GM23338 (cell line): ENCODE measurements around the gene GPATCH1. TPM values are rescaled to one million over a fixed set of nuclear protein-coding genes. Genes with fewer than 3 reads are reported as not detected.
A peak's percentile ranks its signal among the peaks of the same experiment; 100 is the strongest.

ENCODE experiments used
- ATAC-seq: fragments of 200-7000 bp; cut with Tn5 transposase; 3 replicates; pipeline ENCODE4 v1.9.1; 2020
- DNase-seq: peaks from one replicate; pipeline ENCODE4 v3.0.0-alpha.2; 2015; ENCODE audit warnings: low spot score
- H2AFZ ChIP-seq: fragments of 200-600 bp; sonication (generic); 2 replicates; pipeline ENCODE4 v1.8.0; 2016; ENCODE audit warnings: antibody characterized with exemption, mild to moderate bottlenecking, moderate library complexity
- H3F3A ChIP-seq: fragments of 200-600 bp; sonication (generic); replicated peaks from 2 replicates; pipeline ENCODE4 v1.8.0; 2017; ENCODE audit warnings: antibody characterized with exemption, mixed run types, low read depth
- H3K27ac ChIP-seq: fragments of 200-600 bp; sonication (generic); 2 replicates; pipeline ENCODE4 v1.6.1; 2016; ENCODE audit warnings: low read depth
- H3K27me3 ChIP-seq: fragments of 200-600 bp; sonication (generic); 2 replicates; pipeline ENCODE4 v1.8.0; 2016; ENCODE audit warnings: mild to moderate bottlenecking, mixed run types, moderate library complexity; ENCODE audit not compliant: insufficient read depth
- H3K36me3 ChIP-seq: fragments of 200-600 bp; sonication (generic); 2 replicates; pipeline ENCODE4 v1.8.0; 2016; ENCODE audit warnings: mild to moderate bottlenecking; ENCODE audit not compliant: insufficient read depth
- H3K4me1 ChIP-seq: fragments of 200-600 bp; sonication (generic); 2 replicates; pipeline ENCODE4 v1.8.0; 2016; ENCODE audit warnings: mild to moderate bottlenecking, moderate library complexity; ENCODE audit not compliant: insufficient read depth
- H3K4me2 ChIP-seq: fragments of 200-600 bp; sonication (generic); 2 replicates; pipeline ENCODE4 v1.7.1; 2017; ENCODE audit warnings: mixed run types
- H3K4me3 ChIP-seq: fragments of 200-600 bp; sonication (generic); 2 replicates; pipeline ENCODE4 v1.6.1; 2016; ENCODE audit warnings: mixed run types
- H3K79me2 ChIP-seq: fragments of 200-600 bp; sonication (generic); replicated peaks from 2 replicates; pipeline ENCODE4 v1.8.0; 2017; ENCODE audit warnings: mild to moderate bottlenecking; ENCODE audit not compliant: insufficient read depth
- H3K9me2 ChIP-seq: fragments of 200-600 bp; sonication (generic); 2 replicates; pipeline ENCODE4 v1.8.0; 2017; ENCODE audit not compliant: insufficient read depth
- H4K20me1 ChIP-seq: fragments of 200-600 bp; sonication (generic); replicated peaks from 2 replicates; pipeline ENCODE4 v1.8.0; 2017; ENCODE audit warnings: mild to moderate bottlenecking; ENCODE audit not compliant: insufficient read depth
- H3K27ac Mint-ChIP-seq: 2 replicates; pipeline ENCODE4 v1.8.0; 2020; ENCODE audit warnings: inconsistent platforms, mild to moderate bottlenecking, moderate library complexity, mixed read lengths
- H3K27me3 Mint-ChIP-seq: 3 replicates; pipeline ENCODE4 v1.8.0; 2022; ENCODE audit warnings: low read depth, mild to moderate bottlenecking, moderate library complexity, mixed read lengths, inconsistent platforms; ENCODE audit not compliant: insufficient read depth, poor library complexity
- H3K36me3 Mint-ChIP-seq: 3 replicates; pipeline ENCODE4 v1.8.0; 2021; ENCODE audit warnings: low read depth, mild to moderate bottlenecking, inconsistent platforms, moderate library complexity, mixed read lengths
- H3K4me1 Mint-ChIP-seq: 3 replicates; pipeline ENCODE4 v1.8.0; 2020; ENCODE audit warnings: mild to moderate bottlenecking, inconsistent platforms, mixed read lengths
- H3K4me3 Mint-ChIP-seq: 3 replicates; pipeline ENCODE4 v1.8.0; 2021; ENCODE audit warnings: moderate library complexity, mild to moderate bottlenecking, inconsistent platforms, mixed read lengths
- H3K9me3 Mint-ChIP-seq: 3 replicates; pipeline ENCODE4 v1.8.0; 2020; ENCODE audit warnings: moderate library complexity, mild to moderate bottlenecking, inconsistent platforms, mixed read lengths
- CREB1 ChIP-seq: fragments of 250-450 bp; sonication (Bioruptor Pico); IDR thresholded peaks from 2 replicates; pipeline ENCODE4 v1.5.0; 2020; ENCODE audit warnings: low read depth, mild to moderate bottlenecking, moderate library complexity
- EZH2 ChIP-seq: fragments of 200-600 bp; sonication (generic); IDR thresholded peaks from one replicate; pipeline ENCODE4 v1.8.0; 2017; ENCODE audit warnings: antibody characterized with exemption, mild to moderate bottlenecking, low read depth; ENCODE audit not compliant: unreplicated experiment
- JUNB ChIP-seq: IDR thresholded peaks from one replicate; pipeline ENCODE4 v1.6.1; 2016; ENCODE audit warnings: antibody characterized with exemption; ENCODE audit not compliant: unreplicated experiment
- NANOG ChIP-seq: IDR thresholded peaks from 2 replicates; pipeline ENCODE4 v1.6.1; 2016; ENCODE audit warnings: antibody characterized with exemption, borderline replicate concordance
- POLR2AphosphoS5 ChIP-seq: IDR thresholded peaks from 2 replicates; pipeline ENCODE4 v1.6.1; 2016; ENCODE audit warnings: antibody characterized with exemption, low read depth
- STAT1 ChIP-seq: IDR thresholded peaks from one replicate; pipeline ENCODE4 v1.6.1; 2016; ENCODE audit warnings: antibody characterized with exemption; ENCODE audit not compliant: unreplicated experiment
- ZNF114 ChIP-seq: fragments of 250-450 bp; sonication (Bioruptor Pico); IDR thresholded peaks from 2 replicates; pipeline ENCODE4 v1.5.0; 2020; ENCODE audit warnings: mild to moderate bottlenecking, moderate library complexity
- ZNF331 ChIP-seq: fragments of 250-450 bp; sonication (Bioruptor Pico); IDR thresholded peaks from 2 replicates; pipeline ENCODE4 v1.5.0; 2020; ENCODE audit warnings: low read depth, mild to moderate bottlenecking, moderate library complexity
- polyA plus RNA-seq: library from polyadenylated mRNA; unstranded; fragments of >200 nt; fragmentation: Nextera tagmentation; extraction: Ambion mirVana; gene quantifications from 2 replicates; pipeline ENCODE4 v1.2.1, GENCODE V29; 2016
- total RNA-seq: library from RNA; depleted of rRNA; stranded (reverse); fragments of >200 nt; shearing (Covaris generic); gene quantifications from 2 replicates; pipeline ENCODE4 v1.2.3, GENCODE V29; 2014
- TF ChIP-seq, protein P1 (sequence below): fragments of 250-450 bp; sonication (Bioruptor Pico); IDR thresholded peaks from 2 replicates; pipeline ENCODE4 v1.5.0; 2020; ENCODE audit warnings: mild to moderate bottlenecking, moderate library complexity
- TF ChIP-seq, protein P2 (sequence below): IDR thresholded peaks from 2 replicates; pipeline ENCODE4 v1.6.1; 2016; ENCODE audit warnings: antibody characterized with exemption
- TF ChIP-seq, protein P3 (sequence below), 2 experiments: fragments of 200-600 bp in 1 of 2; sonication (generic) in 1 of 2; conservative IDR thresholded peaks; 2 replicates each; pipeline versions ENCODE4 v1.5.1 to v1.6.1; 2016 to 2017; ENCODE audit warnings: antibody characterized with exemption in 2 of 2, low read depth in 2 of 2, mild to moderate bottlenecking in 2 of 2, moderate library complexity in 1 of 2

Gene GPATCH1
- total and polyA plus RNA-seq, 2 experiments from 2014 or later, result 12.0 to 13.6 TPM

DNA sequence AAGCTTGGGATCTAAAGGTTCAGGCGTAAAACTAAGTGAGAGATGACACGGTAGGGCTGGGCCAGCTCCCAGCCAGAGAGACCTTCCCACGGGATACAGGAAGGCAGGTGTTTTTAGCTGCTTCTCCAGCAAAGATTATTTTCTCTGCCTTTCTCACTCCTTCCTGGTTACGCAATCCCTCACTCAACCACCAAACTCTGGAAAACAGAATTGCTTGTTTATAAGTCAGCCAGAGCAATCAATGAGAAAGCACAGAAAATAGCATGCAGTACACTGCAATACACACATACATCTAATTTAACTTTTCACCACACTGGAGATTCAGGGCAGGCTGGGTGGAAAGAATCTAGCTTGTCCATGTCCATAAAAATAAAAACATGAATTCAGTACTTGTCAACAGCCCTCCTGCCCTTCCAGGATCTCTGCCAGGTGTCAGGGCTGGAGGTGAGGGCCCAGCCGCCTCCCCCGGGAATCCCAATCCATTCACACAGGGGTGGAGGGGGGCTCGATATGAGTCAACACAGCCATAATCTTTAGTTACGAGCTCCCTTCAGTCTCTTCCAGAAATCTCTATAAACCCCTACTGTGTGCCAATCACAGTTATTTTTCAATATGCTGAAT lies 28.5 kb upstream of the GPATCH1 start:
- peak overlapping the region; percentile 20; the same call in 1 of the 2 replicates for H3K27ac ChIP-seq

DNA sequence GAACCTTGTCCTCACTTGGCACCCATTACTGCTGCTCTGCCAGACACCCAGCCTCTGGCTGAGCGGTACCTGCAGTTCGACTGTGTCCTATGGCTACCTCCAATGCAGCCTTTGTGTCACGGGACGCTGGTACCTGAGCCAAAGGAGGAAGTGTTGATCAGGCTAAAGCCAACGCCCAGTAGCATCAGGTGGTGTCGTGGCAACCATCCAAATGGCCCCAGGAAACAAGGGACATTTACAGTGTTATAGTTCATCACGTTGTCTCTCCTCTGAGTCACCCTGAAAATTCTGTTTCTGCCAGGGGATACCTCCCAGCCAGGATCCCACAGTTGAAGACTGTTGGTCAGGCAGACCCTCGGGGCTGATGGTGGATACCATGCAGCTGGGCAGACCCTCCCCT lies 26.4 kb upstream of the GPATCH1 start:
- H3K27me3 ChIP-seq, result no peaks in the 10 kb centered on the region
- H3K27ac ChIP-seq, result no peak overlapping the region
- no peak overlapping the region for H3K4me3 Mint-ChIP-seq
- DNase-seq (no peak), ATAC-seq (no peak)
- H4K20me1 ChIP-seq, result peaks cover 15% of the 10 kb centered on the region
- H3K36me3 ChIP-seq, result no peaks in the 10 kb centered on the region
- no peak overlapping the region for H3K4me2 ChIP-seq
- no peaks in the 10 kb centered on the region for H3K9me3 Mint-ChIP-seq
- H3K4me1 ChIP-seq, result peaks cover 2% of the 10 kb centered on the region; the same call in 1 of the 2 replicates
- peaks cover 7% of the 10 kb centered on the region; the same call in 2 of the 3 replicates for H3K4me1 Mint-ChIP-seq
- H3K36me3 Mint-ChIP-seq, result peaks cover 16% of the 10 kb centered on the region
- peaks cover 57% of the 10 kb centered on the region for H3K79me2 ChIP-seq
- no peak overlapping the region for H3K4me3 ChIP-seq
- no peak overlapping the region for H2AFZ ChIP-seq
- peaks cover 4% of the 10 kb centered on the region for H3K27me3 Mint-ChIP-seq
- H3K9me2 ChIP-seq, result no peaks in the 10 kb centered on the region
- no peaks in the 10 kb centered on the region for H3F3A ChIP-seq
- H3K27ac Mint-ChIP-seq, result no peak overlapping the region
- TF ChIP-seq, protein P1, sequence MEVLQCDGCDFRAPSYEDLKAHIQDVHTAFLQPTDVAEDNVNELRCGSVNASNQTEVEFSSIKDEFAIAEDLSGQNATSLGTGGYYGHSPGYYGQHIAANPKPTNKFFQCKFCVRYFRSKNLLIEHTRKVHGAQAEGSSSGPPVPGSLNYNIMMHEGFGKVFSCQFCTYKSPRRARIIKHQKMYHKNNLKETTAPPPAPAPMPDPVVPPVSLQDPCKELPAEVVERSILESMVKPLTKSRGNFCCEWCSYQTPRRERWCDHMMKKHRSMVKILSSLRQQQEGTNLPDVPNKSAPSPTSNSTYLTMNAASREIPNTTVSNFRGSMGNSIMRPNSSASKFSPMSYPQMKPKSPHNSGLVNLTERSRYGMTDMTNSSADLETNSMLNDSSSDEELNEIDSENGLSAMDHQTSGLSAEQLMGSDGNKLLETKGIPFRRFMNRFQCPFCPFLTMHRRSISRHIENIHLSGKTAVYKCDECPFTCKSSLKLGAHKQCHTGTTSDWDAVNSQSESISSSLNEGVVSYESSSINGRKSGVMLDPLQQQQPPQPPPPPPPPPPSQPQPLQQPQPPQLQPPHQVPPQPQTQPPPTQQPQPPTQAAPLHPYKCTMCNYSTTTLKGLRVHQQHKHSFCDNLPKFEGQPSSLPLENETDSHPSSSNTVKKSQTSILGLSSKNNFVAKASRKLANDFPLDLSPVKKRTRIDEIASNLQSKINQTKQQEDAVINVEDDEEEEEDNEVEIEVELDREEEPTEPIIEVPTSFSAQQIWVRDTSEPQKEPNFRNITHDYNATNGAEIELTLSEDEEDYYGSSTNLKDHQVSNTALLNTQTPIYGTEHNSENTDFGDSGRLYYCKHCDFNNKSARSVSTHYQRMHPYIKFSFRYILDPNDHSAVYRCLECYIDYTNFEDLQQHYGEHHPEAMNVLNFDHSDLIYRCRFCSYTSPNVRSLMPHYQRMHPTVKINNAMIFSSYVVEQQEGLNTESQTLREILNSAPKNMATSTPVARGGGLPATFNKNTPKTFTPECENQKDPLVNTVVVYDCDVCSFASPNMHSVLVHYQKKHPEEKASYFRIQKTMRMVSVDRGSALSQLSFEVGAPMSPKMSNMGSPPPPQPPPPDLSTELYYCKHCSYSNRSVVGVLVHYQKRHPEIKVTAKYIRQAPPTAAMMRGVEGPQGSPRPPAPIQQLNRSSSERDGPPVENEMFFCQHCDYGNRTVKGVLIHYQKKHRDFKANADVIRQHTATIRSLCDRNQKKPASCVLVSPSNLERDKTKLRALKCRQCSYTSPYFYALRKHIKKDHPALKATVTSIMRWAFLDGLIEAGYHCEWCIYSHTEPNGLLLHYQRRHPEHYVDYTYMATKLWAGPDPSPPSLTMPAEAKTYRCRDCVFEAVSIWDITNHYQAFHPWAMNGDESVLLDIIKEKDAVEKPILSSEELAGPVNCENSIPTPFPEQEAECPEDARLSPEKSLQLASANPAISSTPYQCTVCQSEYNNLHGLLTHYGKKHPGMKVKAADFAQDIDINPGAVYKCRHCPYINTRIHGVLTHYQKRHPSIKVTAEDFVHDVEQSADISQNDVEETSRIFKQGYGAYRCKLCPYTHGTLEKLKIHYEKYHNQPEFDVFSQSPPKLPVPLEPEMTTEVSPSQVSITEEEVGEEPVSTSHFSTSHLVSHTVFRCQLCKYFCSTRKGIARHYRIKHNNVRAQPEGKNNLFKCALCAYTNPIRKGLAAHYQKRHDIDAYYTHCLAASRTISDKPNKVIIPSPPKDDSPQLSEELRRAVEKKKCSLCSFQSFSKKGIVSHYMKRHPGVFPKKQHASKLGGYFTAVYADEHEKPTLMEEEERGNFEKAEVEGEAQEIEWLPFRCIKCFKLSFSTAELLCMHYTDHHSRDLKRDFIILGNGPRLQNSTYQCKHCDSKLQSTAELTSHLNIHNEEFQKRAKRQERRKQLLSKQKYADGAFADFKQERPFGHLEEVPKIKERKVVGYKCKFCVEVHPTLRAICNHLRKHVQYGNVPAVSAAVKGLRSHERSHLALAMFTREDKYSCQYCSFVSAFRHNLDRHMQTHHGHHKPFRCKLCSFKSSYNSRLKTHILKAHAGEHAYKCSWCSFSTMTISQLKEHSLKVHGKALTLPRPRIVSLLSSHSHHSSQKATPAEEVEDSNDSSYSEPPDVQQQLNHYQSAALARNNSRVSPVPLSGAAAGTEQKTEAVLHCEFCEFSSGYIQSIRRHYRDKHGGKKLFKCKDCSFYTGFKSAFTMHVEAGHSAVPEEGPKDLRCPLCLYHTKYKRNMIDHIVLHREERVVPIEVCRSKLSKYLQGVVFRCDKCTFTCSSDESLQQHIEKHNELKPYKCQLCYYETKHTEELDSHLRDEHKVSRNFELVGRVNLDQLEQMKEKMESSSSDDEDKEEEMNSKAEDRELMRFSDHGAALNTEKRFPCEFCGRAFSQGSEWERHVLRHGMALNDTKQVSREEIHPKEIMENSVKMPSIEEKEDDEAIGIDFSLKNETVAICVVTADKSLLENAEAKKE (CRISPR knock-in tag), result no peak
- no peak for TF ChIP-seq STAT1
- TF ChIP-seq JUNB, result no peak
- no peak for TF ChIP-seq NANOG
- no peak for TF ChIP-seq CREB1 (CRISPR knock-in tag)
- no peak for TF ChIP-seq ZNF114 (CRISPR knock-in tag)
- TF ChIP-seq, protein P2, sequence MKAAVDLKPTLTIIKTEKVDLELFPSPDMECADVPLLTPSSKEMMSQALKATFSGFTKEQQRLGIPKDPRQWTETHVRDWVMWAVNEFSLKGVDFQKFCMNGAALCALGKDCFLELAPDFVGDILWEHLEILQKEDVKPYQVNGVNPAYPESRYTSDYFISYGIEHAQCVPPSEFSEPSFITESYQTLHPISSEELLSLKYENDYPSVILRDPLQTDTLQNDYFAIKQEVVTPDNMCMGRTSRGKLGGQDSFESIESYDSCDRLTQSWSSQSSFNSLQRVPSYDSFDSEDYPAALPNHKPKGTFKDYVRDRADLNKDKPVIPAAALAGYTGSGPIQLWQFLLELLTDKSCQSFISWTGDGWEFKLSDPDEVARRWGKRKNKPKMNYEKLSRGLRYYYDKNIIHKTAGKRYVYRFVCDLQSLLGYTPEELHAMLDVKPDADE, result no peak

More for the DNA sequence above, 28.5 kb upstream of the GPATCH1 start:
- peaks cover 21% of the 10 kb centered on the region for H3K4me1 Mint-ChIP-seq
- H3K4me1 ChIP-seq, result peaks cover 2% of the 10 kb centered on the region; the same call in 1 of the 2 replicates
- peaks cover 6% of the 10 kb centered on the region for H3K27me3 Mint-ChIP-seq
- no peaks in the 10 kb centered on the region for H3K9me2 ChIP-seq
- H3F3A ChIP-seq, result no peaks in the 10 kb centered on the region
- H3K4me3 ChIP-seq, result no peak overlapping the region
- no peak for DNase-seq
- H3K79me2 ChIP-seq, result peaks cover 37% of the 10 kb centered on the region
- H4K20me1 ChIP-seq, result peaks cover 19% of the 10 kb centered on the region
- no peak overlapping the region for H3K4me2 ChIP-seq
- no peaks in the 10 kb centered on the region for H3K36me3 ChIP-seq
- no peaks in the 10 kb centered on the region for H3K27me3 ChIP-seq
- ATAC-seq, result no peak
- H3K9me3 Mint-ChIP-seq, result no peaks in the 10 kb centered on the region
- no peak for TF ChIP-seq ZNF331 (CRISPR knock-in tag)
- no peak for TF ChIP-seq EZH2
- TF ChIP-seq JUNB, result no peak
- TF ChIP-seq, protein P3, sequence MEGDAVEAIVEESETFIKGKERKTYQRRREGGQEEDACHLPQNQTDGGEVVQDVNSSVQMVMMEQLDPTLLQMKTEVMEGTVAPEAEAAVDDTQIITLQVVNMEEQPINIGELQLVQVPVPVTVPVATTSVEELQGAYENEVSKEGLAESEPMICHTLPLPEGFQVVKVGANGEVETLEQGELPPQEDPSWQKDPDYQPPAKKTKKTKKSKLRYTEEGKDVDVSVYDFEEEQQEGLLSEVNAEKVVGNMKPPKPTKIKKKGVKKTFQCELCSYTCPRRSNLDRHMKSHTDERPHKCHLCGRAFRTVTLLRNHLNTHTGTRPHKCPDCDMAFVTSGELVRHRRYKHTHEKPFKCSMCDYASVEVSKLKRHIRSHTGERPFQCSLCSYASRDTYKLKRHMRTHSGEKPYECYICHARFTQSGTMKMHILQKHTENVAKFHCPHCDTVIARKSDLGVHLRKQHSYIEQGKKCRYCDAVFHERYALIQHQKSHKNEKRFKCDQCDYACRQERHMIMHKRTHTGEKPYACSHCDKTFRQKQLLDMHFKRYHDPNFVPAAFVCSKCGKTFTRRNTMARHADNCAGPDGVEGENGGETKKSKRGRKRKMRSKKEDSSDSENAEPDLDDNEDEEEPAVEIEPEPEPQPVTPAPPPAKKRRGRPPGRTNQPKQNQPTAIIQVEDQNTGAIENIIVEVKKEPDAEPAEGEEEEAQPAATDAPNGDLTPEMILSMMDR (conservative IDR thresholded peaks at IDR 0.05; ENCODE audit: low read depth in 2 of 2), result no peak
- TF ChIP-seq CREB1 (CRISPR knock-in tag), result no peak
- TF ChIP-seq POLR2AphosphoS5, result no peak
- TF ChIP-seq NANOG, result no peak
- no peak for TF ChIP-seq ZNF114 (CRISPR knock-in tag)
- no peak for TF ChIP-seq STAT1
- peak overlapping the region; percentile 2; the same call in 1 of the 2 replicates for H3K27ac Mint-ChIP-seq
- no peak overlapping the region for H3K4me3 Mint-ChIP-seq
- peaks cover 17% of the 10 kb centered on the region for H3K36me3 Mint-ChIP-seq
- no peak overlapping the region for H2AFZ ChIP-seq
